Ovary (tissue), 9 donors: Measurements from ENCODE around the gene SETD4. TPM values are rescaled to one million over a fixed set of nuclear protein-coding genes. Genes with fewer than 3 reads are reported as not detected.

ENCODE experiments used
- DNase-seq, 5 donors: peaks; one replicate each; pipeline ENCODE4 v3.0.0-alpha.2; 2019 to 2020
- H3K27ac ChIP-seq, 2 donors: fragments of 200-600 bp; one replicate each; pipeline versions ENCODE4 v1.5.1 to v1.8.0; 2019 to 2022
- H3K27me3 ChIP-seq: fragments of 200-600 bp; one replicate; pipeline ENCODE4 v1.8.0; 2022
- H3K36me3 ChIP-seq: fragments of 200-600 bp; sonication (generic); one replicate; pipeline ENCODE4 v1.5.1; 2019
- H3K4me1 ChIP-seq: one replicate; pipeline ENCODE4 v1.8.1; 2013; ENCODE audit warnings: mild to moderate bottlenecking, moderate library complexity; ENCODE audit not compliant: insufficient read depth
- H3K4me3 ChIP-seq: fragments of 200-600 bp; sonication (generic); one replicate; pipeline ENCODE4 v1.5.1; 2017
- H3K9me3 ChIP-seq, 2 donors: fragments of 200-600 bp in 1 of 2; sonication (generic) in 1 of 2; one replicate each; pipeline versions ENCODE4 v1.5.1 to v1.8.1; 2013 to 2019; ENCODE audit warnings: mild to moderate bottlenecking in 1 of 2, moderate library complexity in 1 of 2
- CTCF ChIP-seq, 3 donors: fragments of 450-650 bp in 2 of 3; fragments of 200-600 bp in 1 of 3; IDR thresholded peaks; one replicate each; pipeline versions ENCODE4 v1.5.1 to v1.8.0; 2016 to 2022; ENCODE audit warnings: antibody characterized with exemption in 3 of 3, mild to moderate bottlenecking in 1 of 3
- EP300 ChIP-seq: sonication (generic); formaldehyde crosslinking; IDR thresholded peaks from one replicate; pipeline ENCODE4 v1.6.1; 2017; ENCODE audit warnings: antibody characterized with exemption
- POLR2A ChIP-seq: fragments of 450-650 bp; IDR thresholded peaks from one replicate; pipeline ENCODE4 v1.6.1; 2017; ENCODE audit warnings: antibody characterized with exemption, mild to moderate bottlenecking, moderate library complexity
- WGBS, 3 donors: extraction: QIAGEN DNeasy Blood & Tissue Kit in 1 of 3; methylation state at CpG; one replicate each; pipeline versions ENCODE4 v1.1.5 to v1.1.7; 2013 to 2017; 5-methylcytosine and 5-hydroxymethylcytosine counted together
- intact Hi-C, 4 donors: fragments of 100-400 bp; cut with DNase I; formaldehyde crosslinking; loops; one replicate each; pipeline versions ENCODE4 v1.11.0 to v1.15.1; 2022 to 2023
- polyA plus RNA-seq, 2 donors: library from polyadenylated mRNA; stranded (reverse); fragments of 200-250 nt in 1 of 2; fragments of 350-450 nt in 1 of 2; fragmentation: Illumina TruSeq in 1 of 2; extraction: RNeasy Lipid Tissue Mini Kit (QIAGEN cat#74804) in 1 of 2; gene quantifications; one replicate each; pipeline ENCODE4 v1.2.3, GENCODE V29; 2013 to 2014
- total RNA-seq, 7 donors: library from RNA; depleted of rRNA in 2 of 7; stranded (reverse); fragments of >200 nt in 2 of 7; fragmentation: NEBNext Ultra II Directional in 3 of 7; extraction: Animal tissue kit (Norgen Biotek cat#: 25700) in 3 of 7; gene quantifications; one replicate each; pipeline versions ENCODE4 v1.1.0 to v1.2.4, GENCODE V29; 2016 to 2023
- donor health status: DM: no; HTN: no; CAD: no; lungs with moderate emphysema.
- donor health status: DM: no; HTN: no; CAD: no.
- donor health status: Bipolar disorder and iron deficiency.
- donor health status: DM: yes; HTN: yes; CAD: no.
- donor health status: DM: no; HTN: no; CAD: no.
- donor health status: DM: yes; HTN: yes; CAD: no.

The SETD4 gene
- total and polyA plus RNA-seq, 9 donors, result 11.6 to 22.9 (median 15.6) TPM

- H3K9me3 ChIP-seq, result no peaks in the 10 kb centered on the region
- 45 to 71% (median 59%) methylated on average over 4 of the region's 4 CpGs for WGBS, 3 donors
- intact Hi-C loops, result no loop called here
Measured at GRCh38 chr21:35994613-35995012, 65.7 kb downstream of the SETD4 start.

GRCh38 chr21:35993875-35994490 is 66.3 kb downstream of the SETD4 start:
- no peak for DNase-seq
- Histone ChIP-seq H3K27me3 (no peaks in the 10 kb centered on the region), H3K27ac (no peak overlapping the region), H3K4me1 (no peaks in the 10 kb centered on the region), H3K36me3 (no peaks in the 10 kb centered on the region), H3K4me3 (no peak overlapping the region), H3K9me3 (no peaks in the 10 kb centered on the region)
- intact Hi-C loops, result no loop called here
- no peak for TF ChIP-seq POLR2A
- TF ChIP-seq EP300, result no peak
- TF ChIP-seq CTCF (IDR thresholded peaks at IDR 0.05), result no peak
- WGBS, 3 donors, result 65 to 80% (median 78%) methylated on average over 3 of the region's 3 CpGs

More at GRCh38 chr21:35994613-35995012, 65.7 kb downstream of the SETD4 start:
- Histone ChIP-seq H3K36me3 (no peaks in the 10 kb centered on the region), H3K4me3 (no peak overlapping the region), H3K4me1 (no peaks in the 10 kb centered on the region), H3K27me3 (no peaks in the 10 kb centered on the region), H3K27ac (no peak overlapping the region)
- no peak for TF ChIP-seq CTCF (IDR thresholded peaks at IDR 0.05)
- TF ChIP-seq EP300, result no peak
- no peak for TF ChIP-seq POLR2A
- no peak for DNase-seq

DNA sequence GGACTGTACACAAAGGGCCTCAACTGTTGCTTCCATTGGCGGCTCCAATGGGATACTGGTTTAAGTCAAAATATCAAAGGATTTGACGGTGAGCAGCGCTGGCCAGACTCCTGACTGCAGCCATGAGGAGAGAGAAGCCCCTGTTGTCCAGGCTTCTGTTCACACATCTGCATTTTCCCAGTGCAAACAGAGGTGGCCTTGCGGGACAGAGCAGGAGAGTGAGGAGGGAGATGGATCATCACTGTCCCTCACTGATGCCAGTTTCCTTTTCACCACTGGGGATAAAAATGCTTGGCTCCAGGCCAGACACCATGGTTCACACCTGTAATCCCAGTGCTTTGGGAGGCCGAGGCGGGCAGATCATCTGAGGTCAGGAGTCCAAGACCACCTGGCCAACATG is 69.2 kb downstream of the SETD4 start:
- TF ChIP-seq CTCF (IDR thresholded peaks at IDR 0.05) (no peak), POLR2A (no peak), EP300 (no peak)
- no peaks in the 10 kb centered on the region for H3K4me1 ChIP-seq
- H3K27ac ChIP-seq, result no peak overlapping the region
- intact Hi-C loops, result no loop called here
- H3K27me3 ChIP-seq, result no peaks in the 10 kb centered on the region
- no peak for DNase-seq
- WGBS, 3 donors, result 95% methylated on average over 6 of the region's 6 CpGs
- H3K36me3 ChIP-seq, result no peaks in the 10 kb centered on the region
- no peaks in the 10 kb centered on the region for H3K9me3 ChIP-seq
- H3K4me3 ChIP-seq, result no peak overlapping the region

DNA sequence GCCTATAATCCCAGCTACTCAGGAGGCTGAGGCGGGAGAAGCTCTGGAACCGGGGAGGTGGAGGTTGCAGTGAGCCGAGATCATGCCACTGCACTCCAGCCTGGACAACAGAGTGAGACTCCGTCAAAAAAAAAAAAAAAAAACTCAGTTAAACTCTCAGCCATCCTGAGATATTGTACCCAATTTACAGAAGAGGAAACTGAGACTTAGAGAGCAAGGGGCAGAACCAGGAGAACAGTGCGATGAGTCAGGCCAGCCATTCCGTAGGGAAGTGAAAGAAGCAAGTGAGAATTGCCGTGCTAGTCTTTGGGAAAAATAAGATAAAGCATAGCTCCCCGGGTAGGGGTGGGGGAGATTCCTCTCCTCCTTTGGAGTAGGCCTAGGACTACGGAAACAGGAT is 69.7 kb downstream of the SETD4 start:
- Histone ChIP-seq H3K27ac (no peak overlapping the region), H3K27me3 (no peaks in the 10 kb centered on the region), H3K9me3 (no peaks in the 10 kb centered on the region), H3K4me1 (no peaks in the 10 kb centered on the region), H3K36me3 (no peaks in the 10 kb centered on the region), H3K4me3 (no peak overlapping the region)
- WGBS, 3 donors, result 94 to 96% (median 95%) methylated on average over 9 of the region's 9 CpGs
- no peak for TF ChIP-seq EP300
- TF ChIP-seq POLR2A, result no peak
- no peak for TF ChIP-seq CTCF (IDR thresholded peaks at IDR 0.05)
- no peak for DNase-seq
- intact Hi-C loops, result no loop called here
